Trophoblast cell (in vitro differentiated cells and primary cell): ENCODE measurements around the gene MEIOB.

Experiments
- DNase-seq, 2 donors: peaks; one replicate each; pipeline ENCODE4 v3.0.0-alpha.2; 2016
- H2AFZ ChIP-seq: 2 replicates; pipeline ENCODE4 v1.6.1; 2013; ENCODE audit warnings: low read length, moderate library complexity, mild to moderate bottlenecking; ENCODE audit not compliant: insufficient read depth, poor library complexity
- H2AK5ac ChIP-seq: 2 replicates; pipeline ENCODE4 v1.6.1; 2013; ENCODE audit warnings: mild to moderate bottlenecking, low read length
- H2BK120ac ChIP-seq: 2 replicates; pipeline ENCODE4 v1.6.1; 2013; ENCODE audit warnings: low read length, mild to moderate bottlenecking, moderate library complexity; ENCODE audit not compliant: insufficient read depth, poor library complexity
- H2BK12ac ChIP-seq: 2 replicates; pipeline ENCODE4 v1.6.1; 2013; ENCODE audit warnings: mild to moderate bottlenecking, low read length, moderate library complexity
- H2BK5ac ChIP-seq: 2 replicates; pipeline ENCODE4 v1.6.1; 2013; ENCODE audit warnings: low read length, low read depth, moderate library complexity, mild to moderate bottlenecking; ENCODE audit not compliant: poor library complexity
- H3K14ac ChIP-seq: 2 replicates; pipeline ENCODE4 v1.6.1; 2013; ENCODE audit warnings: mild to moderate bottlenecking, low read length
- H3K18ac ChIP-seq: 2 replicates; pipeline ENCODE4 v1.6.1; 2013; ENCODE audit warnings: mild to moderate bottlenecking, low read length
- H3K23ac ChIP-seq: 2 replicates; pipeline ENCODE4 v1.6.1; 2013; ENCODE audit warnings: low read length
- H3K27ac ChIP-seq: 2 replicates; pipeline ENCODE4 v1.5.1; 2013; ENCODE audit warnings: low read depth, mild to moderate bottlenecking, inconsistent platforms, low read length, moderate library complexity
- H3K27me3 ChIP-seq: 2 replicates; pipeline ENCODE4 v1.6.1; 2013; ENCODE audit warnings: inconsistent platforms, mild to moderate bottlenecking, low read length, moderate library complexity; ENCODE audit not compliant: insufficient read depth
- H3K36me3 ChIP-seq, 2 experiments: 1 replicate in 1 of 2; 2 replicates in 1 of 2; pipeline ENCODE4 v1.6.1; 2013; ENCODE audit warnings: low read length in 2 of 2, mild to moderate bottlenecking in 2 of 2, moderate library complexity in 1 of 2; ENCODE audit not compliant: insufficient read depth in 2 of 2, control insufficient read depth in 1 of 2
- H3K4ac ChIP-seq: 2 replicates; pipeline ENCODE4 v1.6.1; 2013; ENCODE audit warnings: low read depth, mild to moderate bottlenecking, low read length, moderate library complexity
- H3K4me1 ChIP-seq, 2 experiments: 1 replicate in 1 of 2; 2 replicates in 1 of 2; pipeline ENCODE4 v1.6.1; 2013; ENCODE audit warnings: low read length in 2 of 2, mild to moderate bottlenecking in 2 of 2, moderate library complexity in 1 of 2; ENCODE audit not compliant: insufficient read depth in 2 of 2, control insufficient read depth in 1 of 2
- H3K4me2 ChIP-seq: 2 replicates; pipeline ENCODE4 v1.6.1; 2013; ENCODE audit warnings: inconsistent platforms, mild to moderate bottlenecking, low read length, moderate library complexity
- H3K4me3 ChIP-seq: 2 replicates; pipeline ENCODE4 v1.5.1; 2013; ENCODE audit warnings: mild to moderate bottlenecking, low read depth, low read length, inconsistent platforms
- H3K79me1 ChIP-seq: one replicate; pipeline ENCODE4 v1.6.1; 2013; ENCODE audit warnings: low read length
- H3K79me2 ChIP-seq: 2 replicates; pipeline ENCODE4 v1.6.1; 2013; ENCODE audit warnings: low read length, mild to moderate bottlenecking; ENCODE audit not compliant: control insufficient read depth, insufficient read depth, poor library complexity
- H3K9ac ChIP-seq: 2 replicates; pipeline ENCODE4 v1.6.1; 2013; ENCODE audit warnings: mild to moderate bottlenecking, low read length
- H3K9me3 ChIP-seq: 2 replicates; pipeline ENCODE4 v1.6.1; 2013; ENCODE audit warnings: low read depth, mild to moderate bottlenecking, control low read depth, inconsistent platforms, low read length; ENCODE audit not compliant: insufficient read depth
- H4K12ac ChIP-seq: 2 replicates; pipeline ENCODE4 v1.6.1; 2013; ENCODE audit warnings: low read depth, mild to moderate bottlenecking, low read length, moderate library complexity
- H4K8ac ChIP-seq: 2 replicates; pipeline ENCODE4 v1.6.1; 2013; ENCODE audit warnings: low read depth, mild to moderate bottlenecking, low read length, moderate library complexity
- H4K91ac ChIP-seq: one replicate; pipeline ENCODE4 v1.6.1; 2013; ENCODE audit warnings: low read depth, mild to moderate bottlenecking, low read length, moderate library complexity
- WGBS: extraction: QIAGEN DNeasy Blood & Tissue Kit; methylation state at CpG from one replicate; pipeline ENCODE4 v1.1.7; 2013; ENCODE audit warnings: missing lambda C conversion rate; ENCODE audit not compliant: insufficient read length, insufficient coverage; ENCODE audit errors: extremely low coverage; 5-methylcytosine and 5-hydroxymethylcytosine counted together

Gene MEIOB

GRCh38 chr16:1790611-1791255 is 81.2 kb downstream of the MEIOB start:
- H3K36me3 ChIP-seq, result peaks cover 58 to 63% of the 10 kb centered on the region in 2 experiments
- H2AK5ac ChIP-seq, result no peak overlapping the region
- no peak overlapping the region for H2BK12ac ChIP-seq
- H3K23ac ChIP-seq, result no peak overlapping the region
- DNase-seq, result no peak
- no peak overlapping the region for H3K4ac ChIP-seq
- H2BK5ac ChIP-seq, result no peak overlapping the region
- H4K8ac ChIP-seq, result no peak overlapping the region
- H3K9me3 ChIP-seq, result no peaks in the 10 kb centered on the region
- no peak overlapping the region for H2AFZ ChIP-seq
- no peaks in the 10 kb centered on the region for H3K4me1 ChIP-seq
- H4K91ac ChIP-seq, result no peak overlapping the region
- H3K27me3 ChIP-seq, result no peaks in the 10 kb centered on the region
- H3K9ac ChIP-seq, result no peak overlapping the region
- no peak overlapping the region for H3K27ac ChIP-seq
- no CpG with 5 or more reads among the region's 44 CpGs for WGBS
- no peaks in the 10 kb centered on the region for H3K79me2 ChIP-seq
- no peak overlapping the region for H2BK120ac ChIP-seq
- no peaks in the 10 kb centered on the region for H3K79me1 ChIP-seq
- H3K4me3 ChIP-seq, result no peak overlapping the region
- no peak overlapping the region for H3K4me2 ChIP-seq
- no peak overlapping the region for H3K14ac ChIP-seq
- no peak overlapping the region for H4K12ac ChIP-seq
- no peak overlapping the region for H3K18ac ChIP-seq

DNA sequence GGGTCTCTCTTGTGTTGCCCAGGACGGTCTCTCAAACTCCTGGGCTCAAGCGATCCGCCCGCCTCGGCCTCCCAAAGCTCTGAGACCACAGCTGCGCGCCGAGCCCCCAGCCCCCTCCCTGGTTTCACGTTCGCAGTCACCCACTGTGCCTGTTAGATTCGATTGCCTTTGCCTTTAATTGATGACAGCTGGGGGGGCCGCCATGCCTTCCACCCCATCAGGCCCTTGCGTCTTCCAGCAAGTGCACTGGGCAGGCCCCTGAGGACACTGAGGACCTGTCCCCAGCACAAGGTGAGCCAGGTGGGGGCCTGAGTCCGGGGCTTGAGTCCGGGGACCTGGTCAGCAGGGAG is 81.7 kb downstream of the MEIOB start:
- Histone ChIP-seq H3K4ac (no peak overlapping the region), H3K18ac (no peak overlapping the region), H3K79me1 (no peaks in the 10 kb centered on the region), H4K12ac (no peak overlapping the region), H3K27me3 (no peaks in the 10 kb centered on the region), H4K91ac (no peak overlapping the region), H3K9me3 (no peaks in the 10 kb centered on the region), H3K14ac (no peak overlapping the region), H3K79me2 (no peaks in the 10 kb centered on the region), H2AK5ac (no peak overlapping the region), H2BK5ac (no peak overlapping the region), H3K36me3 (peaks cover 60 to 67% of the 10 kb centered on the region in 2 experiments), H3K4me3 (no peak overlapping the region), H3K9ac (no peak overlapping the region), H2BK120ac (no peak overlapping the region), H4K8ac (no peak overlapping the region), H2BK12ac (no peak overlapping the region), H3K27ac (no peak overlapping the region), H3K4me1 (no peaks in the 10 kb centered on the region), H2AFZ (no peak overlapping the region), H3K4me2 (no peak overlapping the region), H3K23ac (no peak overlapping the region)
- no peak for DNase-seq
- WGBS, result no CpG with 5 or more reads among the region's 15 CpGs

GRCh38 chr16:1789643-1790045 is 82.3 kb downstream of the MEIOB start:
- H3K14ac ChIP-seq, result no peak overlapping the region
- H3K36me3 ChIP-seq, result peaks cover 63 to 67% of the 10 kb centered on the region in 2 experiments
- H3K27ac ChIP-seq, result no peak overlapping the region

GRCh38 chr16:1788708-1789100 is 83.3 kb downstream of the MEIOB start:
- H3K4me3 ChIP-seq, result no peak overlapping the region
- H3K27me3 ChIP-seq, result no peaks in the 10 kb centered on the region
- no CpG with 5 or more reads among the region's 19 CpGs for WGBS
- H3K23ac ChIP-seq, result no peak overlapping the region
- H4K12ac ChIP-seq, result no peak overlapping the region
- no peak overlapping the region for H4K8ac ChIP-seq
- no peak overlapping the region for H3K27ac ChIP-seq
- no peaks in the 10 kb centered on the region for H3K9me3 ChIP-seq
- H3K79me1 ChIP-seq, result no peaks in the 10 kb centered on the region
- peaks cover 0 to 5% of the 10 kb centered on the region in 2 experiments for H3K4me1 ChIP-seq
- H3K14ac ChIP-seq, result no peak overlapping the region
- H2AFZ ChIP-seq, result no peak overlapping the region
- no peak overlapping the region for H3K18ac ChIP-seq
- no peak overlapping the region for H2BK5ac ChIP-seq
- DNase-seq, result no peak
- no peaks in the 10 kb centered on the region for H3K79me2 ChIP-seq
- no peak overlapping the region for H2AK5ac ChIP-seq
- H4K91ac ChIP-seq, result no peak overlapping the region
- H3K4ac ChIP-seq, result no peak overlapping the region
- no peak overlapping the region for H3K4me2 ChIP-seq
- H2BK120ac ChIP-seq, result no peak overlapping the region
- H3K36me3 ChIP-seq, result peaks cover 63 to 67% of the 10 kb centered on the region in 2 experiments
- no peak overlapping the region for H3K9ac ChIP-seq
- no peak overlapping the region for H2BK12ac ChIP-seq

More at GRCh38 chr16:1789643-1790045, 82.3 kb downstream of the MEIOB start:
- Histone ChIP-seq H3K23ac (no peak overlapping the region), H2BK5ac (no peak overlapping the region), H3K79me2 (no peaks in the 10 kb centered on the region), H4K91ac (no peak overlapping the region), H3K4me2 (no peak overlapping the region), H2BK12ac (no peak overlapping the region), H2BK120ac (no peak overlapping the region), H3K18ac (no peak overlapping the region), H4K8ac (no peak overlapping the region), H4K12ac (no peak overlapping the region), H3K79me1 (no peaks in the 10 kb centered on the region), H3K4me3 (no peak overlapping the region), H3K4me1 (no peaks in the 10 kb centered on the region), H2AFZ (no peak overlapping the region), H3K27me3 (no peaks in the 10 kb centered on the region), H3K9ac (no peak overlapping the region), H3K4ac (no peak overlapping the region), H3K9me3 (no peaks in the 10 kb centered on the region), H2AK5ac (no peak overlapping the region)
- DNase-seq, result no peak
- WGBS, result no CpG with 5 or more reads among the region's 25 CpGs
